WERI-Rb-1 (cell line): ENCODE results near the gene CPEB3.
A peak's percentile ranks its signal among the peaks of the same experiment; 100 is the strongest.
"Not testable (repeated sequence)": the region's sequence is repeated elsewhere in the genome, so short reads cannot be mapped to it uniquely, and the experiment has no call there.

Source experiments
- DNase-seq: peaks from one replicate; pipeline ENCODE4 v3.0.0-alpha.2; 2020
- H3K27ac ChIP-seq: fragments of 250-450 bp; sonication (Bioruptor Pico); 2 replicates; pipeline ENCODE4 v1.5.1; 2020; ENCODE audit warnings: mild to moderate bottlenecking, moderate library complexity
- H3K27me3 ChIP-seq: fragments of 250-450 bp; sonication (Bioruptor Pico); 2 replicates; pipeline ENCODE4 v1.5.1; 2021; ENCODE audit warnings: mild to moderate bottlenecking, low read depth, moderate library complexity; ENCODE audit not compliant: insufficient read depth, severe bottlenecking
- H3K36me3 ChIP-seq: fragments of 250-450 bp; sonication (Bioruptor Pico); 2 replicates; pipeline ENCODE4 v1.5.1; 2020; ENCODE audit warnings: mild to moderate bottlenecking, moderate library complexity
- H3K4me3 ChIP-seq: 2 replicates; pipeline ENCODE4 v1.5.1; 2011; ENCODE audit warnings: low read depth, mild to moderate bottlenecking, control low read depth, low read length
- H3K9me3 ChIP-seq: fragments of 250-450 bp; sonication (Bioruptor Pico); 2 replicates; pipeline ENCODE4 v1.5.1; 2021; ENCODE audit warnings: mild to moderate bottlenecking, moderate library complexity; ENCODE audit not compliant: severe bottlenecking
- CTCF ChIP-seq: IDR thresholded peaks from 2 replicates; pipeline ENCODE4 v1.5.1; 2011; ENCODE audit warnings: low read depth, mild to moderate bottlenecking, control low read depth, inconsistent platforms, low read length

The CPEB3 gene

GRCh38 chr10:92238054-92238585, 52.8 kb downstream of the CPEB3 start:
- Histone ChIP-seq H3K27ac (no peak overlapping the region), H3K36me3 (peaks cover 15% of the 10 kb centered on the region)

GRCh38 chr10:92231196-92231595, 59.7 kb downstream of the CPEB3 start:
- no peak overlapping the region for H3K27ac ChIP-seq
- DNase-seq, result no peak
- no peak for TF ChIP-seq CTCF
- peaks cover 9% of the 10 kb centered on the region for H3K36me3 ChIP-seq
- no peaks in the 10 kb centered on the region for H3K9me3 ChIP-seq
- no peaks in the 10 kb centered on the region for H3K27me3 ChIP-seq
- no peak overlapping the region for H3K4me3 ChIP-seq

More at GRCh38 chr10:92238054-92238585, 52.8 kb downstream of the CPEB3 start:
- no peaks in the 10 kb centered on the region for H3K9me3 ChIP-seq
- H3K4me3 ChIP-seq, result no peak overlapping the region
- no peaks in the 10 kb centered on the region for H3K27me3 ChIP-seq
- TF ChIP-seq CTCF, result no peak
- no peak for DNase-seq

- no peaks in the 10 kb centered on the region for H3K36me3 ChIP-seq
- H3K27me3 ChIP-seq, result no peaks in the 10 kb centered on the region
- DNase-seq, result no peak
- H3K9me3 ChIP-seq, result no peaks in the 10 kb centered on the region
- H3K4me3 ChIP-seq, result no peak overlapping the region
- H3K27ac ChIP-seq, result no peak overlapping the region
- TF ChIP-seq CTCF, result no peak
These were observed 68.1 kb downstream of the CPEB3 start for GRCh38 chr10:92222603-92223262.

GRCh38 chr10:92219559-92219958, 71.3 kb downstream of the CPEB3 start:
- no peak overlapping the region for H3K4me3 ChIP-seq
- no peak for DNase-seq
- no peak for TF ChIP-seq CTCF
- no peak overlapping the region for H3K27ac ChIP-seq
- H3K36me3 ChIP-seq, result no peaks in the 10 kb centered on the region
- H3K27me3 ChIP-seq, result no peaks in the 10 kb centered on the region
- H3K9me3 ChIP-seq, result no peaks in the 10 kb centered on the region

- no peak for TF ChIP-seq CTCF
- Histone ChIP-seq H3K36me3 (no peaks in the 10 kb centered on the region), H3K27me3 (no peaks in the 10 kb centered on the region)
These were observed 72.3 kb downstream of the CPEB3 start for GRCh38 chr10:92218569-92218968.

GRCh38 chr10:92216608-92217007, 74.3 kb downstream of the CPEB3 start:
- H3K4me3 ChIP-seq, H3K36me3 ChIP-seq, H3K27me3 ChIP-seq, H3K27ac ChIP-seq, H3K9me3 ChIP-seq: not testable (repeated sequence)
- peak; percentile 17 for DNase-seq
- peak; percentile 39; the same call in 1 of the 2 replicates for TF ChIP-seq CTCF

More at GRCh38 chr10:92218569-92218968, 72.3 kb downstream of the CPEB3 start:
- H3K9me3 ChIP-seq, result no peaks in the 10 kb centered on the region
- no peak overlapping the region for H3K27ac ChIP-seq
- no peak for DNase-seq
- no peak overlapping the region for H3K4me3 ChIP-seq

GRCh38 chr10:92215222-92215621, 75.7 kb downstream of the CPEB3 start:
- H3K27me3 ChIP-seq, H3K4me3 ChIP-seq, H3K27ac ChIP-seq, H3K36me3 ChIP-seq, H3K9me3 ChIP-seq, DNase-seq: not testable (repeated sequence)
